Progenitor cell of endocrine pancreas (in vitro differentiated cells): ENCODE results near the gene BDH1. TPM values are rescaled to one million over a fixed set of nuclear protein-coding genes. Genes with fewer than 3 reads are reported as not detected.

Experiments
- DNase-seq: peaks from one replicate; pipeline ENCODE4 v3.0.0; 2021; ENCODE audit warnings: low spot score; ENCODE audit not compliant: unreplicated experiment
- H3K27ac Mint-ChIP-seq: 2 replicates; pipeline ENCODE4 v1.8.0; 2021; ENCODE audit warnings: mild to moderate bottlenecking, moderate library complexity, mixed read lengths
- H3K27me3 Mint-ChIP-seq: 2 replicates; pipeline ENCODE4 v1.8.0; 2021; ENCODE audit warnings: mixed read lengths
- H3K36me3 Mint-ChIP-seq: 2 replicates; pipeline ENCODE4 v1.8.0; 2022; ENCODE audit warnings: mixed read lengths; ENCODE audit not compliant: insufficient read depth
- H3K4me1 Mint-ChIP-seq: 2 replicates; pipeline ENCODE4 v1.8.0; 2021; ENCODE audit warnings: low read depth, mixed read lengths
- H3K4me3 Mint-ChIP-seq: 2 replicates; pipeline ENCODE4 v1.8.0; 2021; ENCODE audit warnings: low read depth, mild to moderate bottlenecking, moderate library complexity, mixed read lengths
- H3K9me3 Mint-ChIP-seq: 2 replicates; pipeline ENCODE4 v1.8.0; 2021; ENCODE audit warnings: low read depth, mixed read lengths
- CTCF ChIP-seq: fragments of 200-600 bp; sonication (generic); IDR thresholded peaks from one replicate; pipeline ENCODE4 v1.5.0; 2021; ENCODE audit warnings: antibody characterized with exemption, mild to moderate bottlenecking; ENCODE audit not compliant: unreplicated experiment
- total RNA-seq: library from RNA; stranded (reverse); gene quantifications from 2 replicates; pipeline ENCODE4 v1.2.1, GENCODE V29; 2021

BDH1 gene
- total RNA-seq, 1 donor from 2014 or later: 41.9 TPM

GRCh38 chr3:197499427-197499826 lies 56.3 kb downstream of the BDH1 start:
- Mint-ChIP-seq H3K4me1 (peaks cover 2% of the 10 kb centered on the region), H3K9me3 (peaks cover 4% of the 10 kb centered on the region), H3K4me3 (no peak overlapping the region), H3K27me3 (no peaks in the 10 kb centered on the region), H3K36me3 (no peaks in the 10 kb centered on the region), H3K27ac (peak overlapping the region; percentile 17)
- no peak for TF ChIP-seq CTCF
- no peak for DNase-seq

GRCh38 chr3:197498499-197499241 lies 57.1 kb downstream of the BDH1 start:
- DNase-seq: no peak
- Mint-ChIP-seq H3K36me3 (no peaks in the 10 kb centered on the region), H3K27ac (no peak overlapping the region), H3K4me1 (peaks cover 4% of the 10 kb centered on the region), H3K27me3 (no peaks in the 10 kb centered on the region), H3K9me3 (peaks cover 4% of the 10 kb centered on the region), H3K4me3 (no peak overlapping the region)
- TF ChIP-seq CTCF: no peak

- peaks cover 4% of the 10 kb centered on the region for H3K4me1 Mint-ChIP-seq
- no peak for TF ChIP-seq CTCF
- peaks cover 4% of the 10 kb centered on the region for H3K9me3 Mint-ChIP-seq
- DNase-seq: no peak
- H3K27ac Mint-ChIP-seq: no peak overlapping the region
- H3K36me3 Mint-ChIP-seq: no peaks in the 10 kb centered on the region
- H3K27me3 Mint-ChIP-seq: no peaks in the 10 kb centered on the region
- H3K4me3 Mint-ChIP-seq: no peak overlapping the region
These were observed 59.0 kb downstream of the BDH1 start for GRCh38 chr3:197496746-197497125.

GRCh38 chr3:197495999-197496745 lies 59.6 kb downstream of the BDH1 start:
- no peak overlapping the region for H3K4me3 Mint-ChIP-seq
- H3K4me1 Mint-ChIP-seq: peaks cover 4% of the 10 kb centered on the region
- no peaks in the 10 kb centered on the region for H3K27me3 Mint-ChIP-seq
- H3K9me3 Mint-ChIP-seq: peaks cover 4% of the 10 kb centered on the region
- no peak for TF ChIP-seq CTCF
- no peaks in the 10 kb centered on the region for H3K36me3 Mint-ChIP-seq
- DNase-seq: no peak
- no peak overlapping the region for H3K27ac Mint-ChIP-seq

- no peak for DNase-seq
- H3K4me3 Mint-ChIP-seq: no peak overlapping the region
- H3K27ac Mint-ChIP-seq: no peak overlapping the region
- no peak for TF ChIP-seq CTCF
- peaks cover 4% of the 10 kb centered on the region for H3K4me1 Mint-ChIP-seq
- H3K27me3 Mint-ChIP-seq: no peaks in the 10 kb centered on the region
- peaks cover 4% of the 10 kb centered on the region for H3K9me3 Mint-ChIP-seq
- H3K36me3 Mint-ChIP-seq: no peaks in the 10 kb centered on the region
These were observed 60.3 kb downstream of the BDH1 start for GRCh38 chr3:197495499-197495898.
